Heart right ventricle (tissue), 16 donors: Measurements from ENCODE around the gene FAM53A. TPM values are rescaled to one million over a fixed set of nuclear protein-coding genes. Genes with fewer than 3 reads are reported as not detected.

Experiments
- ATAC-seq, 8 donors: fragments of 200-7000 bp; cut with Tn5 transposase; one replicate each; pipeline ENCODE4 v1.9.1; 2020; ENCODE audit warnings: mild to moderate bottlenecking in 8 of 8, moderate library complexity in 8 of 8, moderate number of reproducible peaks in 1 of 8
- DNase-seq, 2 donors: peaks; one replicate each; pipeline ENCODE4 v3.0.0-alpha.2; 2020
- H3K27ac ChIP-seq, 10 donors: fragments of 200-600 bp; sonication (generic) in 2 of 10; one replicate each; pipeline versions ENCODE4 v1.5.0 to v1.8.0; 2020 to 2022; ENCODE audit warnings: mild to moderate bottlenecking in 3 of 10
- H3K27me3 ChIP-seq, 7 donors: fragments of 200-600 bp; one replicate each; pipeline ENCODE4 v1.8.0; 2021 to 2022; ENCODE audit warnings: mild to moderate bottlenecking in 2 of 7
- H3K36me3 ChIP-seq, 9 donors: fragments of 200-600 bp; sonication (generic) in 1 of 9; one replicate each; pipeline versions ENCODE4 v1.5.0 to v1.8.0; 2020 to 2022; ENCODE audit warnings: mild to moderate bottlenecking in 2 of 9
- H3K4me1 ChIP-seq, 9 donors: fragments of 200-600 bp; sonication (generic) in 1 of 9; one replicate each; pipeline versions ENCODE4 v1.5.0 to v1.8.0; 2020 to 2022; ENCODE audit warnings: mild to moderate bottlenecking in 4 of 9
- H3K4me3 ChIP-seq, 10 donors: fragments of 200-600 bp; sonication (generic) in 2 of 10; one replicate each; pipeline versions ENCODE4 v1.5.0 to v1.8.0; 2020 to 2022; ENCODE audit warnings: mild to moderate bottlenecking in 7 of 10, moderate library complexity in 2 of 10
- H3K9me3 ChIP-seq, 11 donors: fragments of 200-600 bp in 10 of 11; sonication (generic) in 2 of 11; one replicate each; pipeline versions ENCODE4 v1.5.0 to v1.8.0; 2013 to 2022; ENCODE audit warnings: mild to moderate bottlenecking in 2 of 11, control low read depth in 1 of 11, moderate library complexity in 1 of 11
- WGBS, 2 donors: extraction: QIAGEN DNeasy Blood & Tissue Kit; methylation state at CpG; one replicate each; pipeline ENCODE4 v1.1.7; 2013; ENCODE audit warnings: inconsistent platforms in 1 of 2; 5-methylcytosine and 5-hydroxymethylcytosine counted together
- intact Hi-C, 10 donors: fragments of 100-400 bp; cut with DNase I; formaldehyde crosslinking; loops; one replicate each; pipeline versions ENCODE4 v1.11.1 to v1.14.2; 2022
- polyA plus RNA-seq, 2 donors: library from polyadenylated mRNA; stranded (reverse); fragments of 200-250 nt; gene quantifications; one replicate each; pipeline ENCODE4 v1.2.3, GENCODE V29; 2013
- total RNA-seq, 10 donors: library from RNA; stranded (reverse); fragmentation: NEBNext Ultra II Directional in 3 of 10; extraction: Animal tissue kit (Norgen Biotek cat#: 25700) in 3 of 10; gene quantifications; one replicate each; pipeline versions ENCODE4 v1.2.1 to v1.2.4, GENCODE V29; 2021 to 2023
- TF ChIP-seq, protein P1 (sequence below), 9 donors: fragments of 200-600 bp; sonication (generic) in 2 of 9; IDR thresholded peaks; one replicate each; pipeline versions ENCODE4 v1.5.0 to v1.8.0; 2021 to 2022; ENCODE audit warnings: antibody characterized with exemption in 9 of 9, mild to moderate bottlenecking in 5 of 9, moderate library complexity in 1 of 9
- donor health status: Arrhythmogenic right ventricular cardiomyopathy.
- donor health status: ischemic (EF 13 %, LVEDD 7.1; RV severe dilation, severe dysfunction).
- donor health status: healthy with polysubstance abuse.
- donor health status: DM: no; HTN: yes; CAD: no.
- donor health status: DM: no; HTN: no; CAD: no.
- donor health status: ischemic (EF 25% LVEDD 6.9; RV normal size, moderate dysfunction).
- donor health status: ischemic (EF 25% LVEDD 5.7; RV mildly dilated, moderate dysfunction).
- donor health status: healthy.
- donor health status: DM: yes; HTN: yes; CAD: no.
- donor health status: Ischemic cardiomyopathy.
- donor health status: ischemic (EF 35%, LVEDD 5.7; RV mildly dilated, moderate dysfunction).
- donor health status: nonischemic (EF 11% LVEDD 7.7; RV severe dilation, severe dysfunction).
- donor health status: DM: yes; HTN: yes; CAD: no.
- donor health status: PGD.
- donor health status: ischemic (EF 29% LVEDD 5.4; RV normal size, mild dysfunction).
- donor health status: nonischemic (EF 23%, LVEDD 6.1; RV moderate dilation, normal function).

Gene FAM53A
- total and polyA plus RNA-seq, 12 donors, result 0.24 to 1.5 (median 0.74) TPM

DNA sequence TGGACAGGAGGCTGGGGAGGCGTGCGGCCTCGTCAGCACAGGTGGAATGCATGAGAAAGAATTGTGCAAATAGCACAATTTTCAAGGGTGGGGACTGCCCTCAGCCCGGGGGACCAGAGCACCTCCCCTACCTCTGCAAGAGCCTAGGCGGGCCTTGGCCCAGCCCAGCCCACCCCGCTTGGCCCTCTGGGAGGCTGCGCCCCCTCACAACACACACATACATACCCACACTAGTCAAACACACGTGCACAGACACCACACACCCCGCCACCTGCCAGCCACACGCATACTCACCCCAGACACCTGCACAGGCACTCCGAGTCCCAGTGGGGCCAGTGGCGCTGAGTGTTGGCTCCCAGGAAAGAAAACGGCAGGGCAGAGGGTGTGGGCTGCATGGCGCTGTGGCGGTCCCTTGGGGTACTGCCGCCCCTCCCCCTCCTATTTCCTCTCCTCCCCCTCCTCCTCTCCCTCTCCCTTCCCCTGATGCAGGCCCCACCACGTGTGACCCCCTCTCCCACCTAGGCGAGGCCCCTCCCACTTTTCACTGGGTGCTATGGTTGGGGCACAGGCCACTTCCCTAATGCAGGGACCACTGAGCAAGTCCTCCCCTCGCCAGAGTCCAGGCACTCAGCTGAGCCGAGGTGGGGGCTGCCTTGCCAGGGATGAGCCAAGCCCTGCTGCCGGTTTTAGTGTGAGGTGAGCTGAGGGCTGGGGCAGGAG lies 84.5 kb downstream of the FAM53A start:
- Histone ChIP-seq H3K27ac (no peak overlapping the region), H3K4me1 (no peaks in the 10 kb centered on the region), H3K4me3 (no peak overlapping the region), H3K27me3 (peaks cover 0 to 83% (median 53%) of the 10 kb centered on the region in 7 donors), H3K36me3 (no peaks in the 10 kb centered on the region), H3K9me3 (no peaks in the 10 kb centered on the region)
- 70 to 72% methylated on average over 19 to 21 of the region's 21 CpGs for WGBS, 2 donors
- intact Hi-C loops, result no loop called here
- TF ChIP-seq, protein P1, sequence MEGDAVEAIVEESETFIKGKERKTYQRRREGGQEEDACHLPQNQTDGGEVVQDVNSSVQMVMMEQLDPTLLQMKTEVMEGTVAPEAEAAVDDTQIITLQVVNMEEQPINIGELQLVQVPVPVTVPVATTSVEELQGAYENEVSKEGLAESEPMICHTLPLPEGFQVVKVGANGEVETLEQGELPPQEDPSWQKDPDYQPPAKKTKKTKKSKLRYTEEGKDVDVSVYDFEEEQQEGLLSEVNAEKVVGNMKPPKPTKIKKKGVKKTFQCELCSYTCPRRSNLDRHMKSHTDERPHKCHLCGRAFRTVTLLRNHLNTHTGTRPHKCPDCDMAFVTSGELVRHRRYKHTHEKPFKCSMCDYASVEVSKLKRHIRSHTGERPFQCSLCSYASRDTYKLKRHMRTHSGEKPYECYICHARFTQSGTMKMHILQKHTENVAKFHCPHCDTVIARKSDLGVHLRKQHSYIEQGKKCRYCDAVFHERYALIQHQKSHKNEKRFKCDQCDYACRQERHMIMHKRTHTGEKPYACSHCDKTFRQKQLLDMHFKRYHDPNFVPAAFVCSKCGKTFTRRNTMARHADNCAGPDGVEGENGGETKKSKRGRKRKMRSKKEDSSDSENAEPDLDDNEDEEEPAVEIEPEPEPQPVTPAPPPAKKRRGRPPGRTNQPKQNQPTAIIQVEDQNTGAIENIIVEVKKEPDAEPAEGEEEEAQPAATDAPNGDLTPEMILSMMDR (IDR thresholded peaks at IDR 0.05), result no peak
- ATAC-seq, result no peak
- DNase-seq, result peak in 1 of 2 donors; percentile 3

- Histone ChIP-seq H3K4me3 (no peak overlapping the region), H3K4me1 (no peaks in the 10 kb centered on the region), H3K36me3 (no peaks in the 10 kb centered on the region), H3K27ac (no peak overlapping the region), H3K9me3 (no peaks in the 10 kb centered on the region), H3K27me3 (peaks cover 0 to 83% (median 53%) of the 10 kb centered on the region in 7 donors)
- peak in 1 of 2 donors; percentile 3 for DNase-seq
- TF ChIP-seq, protein P1 (IDR thresholded peaks at IDR 0.05), result no peak
- intact Hi-C loops, result no loop called here
- 81 to 82% methylated on average over 30 of the region's 30 CpGs for WGBS, 2 donors
- no peak for ATAC-seq
Observed at GRCh38 chr4:1599026-1599481, 85.1 kb downstream of the FAM53A start.

DNA sequence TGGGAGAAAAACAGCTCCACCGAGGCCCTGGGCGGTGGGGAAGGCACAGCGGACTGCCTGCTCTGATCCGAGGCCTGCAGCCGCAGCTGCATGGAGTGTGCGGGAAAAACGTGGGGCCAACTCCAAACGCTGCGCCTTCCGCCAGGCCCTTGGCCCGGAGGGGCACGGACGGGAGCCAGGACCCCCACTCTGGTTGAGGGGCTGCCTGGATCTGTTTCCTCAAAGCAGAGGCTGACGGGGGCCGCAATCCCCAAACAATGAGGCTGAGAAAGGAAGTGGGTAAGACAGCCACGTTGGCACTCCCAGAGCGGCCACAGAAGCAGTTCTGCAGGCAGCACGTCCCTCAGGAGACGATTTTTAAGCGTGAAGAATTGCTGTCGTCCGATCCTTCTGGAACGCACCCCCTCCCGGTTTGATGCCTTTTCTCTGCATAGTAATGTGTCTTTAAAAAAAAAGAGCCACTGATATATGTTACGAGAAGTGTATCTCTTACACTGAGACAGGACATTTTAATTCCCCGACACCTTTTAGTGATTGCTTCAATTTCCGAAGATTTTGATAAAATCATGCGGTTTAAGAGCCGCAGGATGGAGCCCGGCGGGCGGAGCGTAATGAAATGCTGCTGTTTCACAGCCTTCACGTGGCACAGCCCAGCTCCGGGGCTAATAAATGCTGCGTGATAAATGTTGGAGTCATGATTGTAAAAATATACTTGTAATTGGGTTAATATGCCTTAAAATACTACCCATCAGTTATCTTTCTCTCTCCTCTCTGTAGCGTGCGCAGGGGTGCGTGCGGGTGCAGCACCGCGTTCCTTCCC lies 85.7 kb downstream of the FAM53A start:
- H3K27me3 ChIP-seq, result peaks cover 0 to 83% (median 53%) of the 10 kb centered on the region in 7 donors
- no peaks in the 10 kb centered on the region for H3K9me3 ChIP-seq
- H3K36me3 ChIP-seq, result no peaks in the 10 kb centered on the region
- TF ChIP-seq, protein P1 (IDR thresholded peaks at IDR 0.05), result no peak
- WGBS, 2 donors, result 89 to 90% methylated on average over 42 of the region's 42 CpGs
- intact Hi-C loops, result no loop called here
- H3K27ac ChIP-seq, result no peak overlapping the region
- peak in 1 of 2 donors; percentile 1 for DNase-seq
- no peaks in the 10 kb centered on the region for H3K4me1 ChIP-seq
- no peak for ATAC-seq
- no peak overlapping the region for H3K4me3 ChIP-seq

- Histone ChIP-seq H3K4me3 (no peak overlapping the region), H3K9me3 (peaks cover 0 to 3% (median 0%) of the 10 kb centered on the region in 11 donors), H3K4me1 (no peaks in the 10 kb centered on the region), H3K27me3 (peaks cover 0 to 81% (median 47%) of the 10 kb centered on the region in 7 donors), H3K36me3 (no peaks in the 10 kb centered on the region), H3K27ac (no peak overlapping the region)
- intact Hi-C loops, result no loop called here
- DNase-seq, result peak in 1 of 2 donors; percentile 1
- TF ChIP-seq, protein P1 (IDR thresholded peaks at IDR 0.05), result no peak
- WGBS, 2 donors, result 89% methylated on average over 26 of the region's 26 CpGs
- ATAC-seq, result no peak
Observed at GRCh38 chr4:1597021-1597931, 86.8 kb downstream of the FAM53A start.
